HCT116 (cell line): ENCODE results near the gene NTSR2. TPM values are rescaled to one million over a fixed set of nuclear protein-coding genes. Genes with fewer than 3 reads are reported as not detected.

Experiments used
- ATAC-seq: fragments of 200-7000 bp; cut with Tn5 transposase; 2 replicates; pipeline ENCODE4 v1.9.1; 2020; ENCODE audit warnings: mild to moderate bottlenecking, moderate library complexity
- BruUV-seq: library from RNA; stranded (reverse); fragments of 400-500 nt; replicated peaks from 2 replicates; lab custom pipeline; 2021; lab: Mats Ljungman, UMichigan
- CTCF ChIA-PET: fragments of 300-600 bp; sonication (Branson Sonifier 250); formaldehyde crosslinking; loops from one replicate; lab custom pipeline; 2021; ENCODE audit warnings: antibody characterized with exemption; lab: Charles Lee
- POLR2A ChIA-PET: fragments of 300-600, 350-600 bp; sonication (Branson Sonifier 250); formaldehyde crosslinking; loops from one replicate; lab custom pipeline; 2021; ENCODE audit warnings: antibody characterized with exemption; lab: Charles Lee
- RAD21 ChIA-PET, 2 experiments: fragments of 300-600 bp; sonication (Branson Sonifier 250); formaldehyde crosslinking; loops; one replicate each; lab custom pipeline; 2023; ENCODE audit warnings: low total read pairs in 2 of 2; ENCODE audit not compliant: uncharacterized antibody in 2 of 2, unreplicated experiment in 2 of 2, low non-redundant PET in 1 of 2; lab: Charles Lee
- DNase-seq: peaks from one replicate; pipeline ENCODE4 v3.0.0-alpha.2; 2010; ENCODE audit warnings: low read depth, low spot score
- H2AFZ ChIP-seq: fragments of 200-600 bp; shearing (Covaris generic), sonication (generic); 2 replicates; pipeline ENCODE4 v1.6.1; 2017; ENCODE audit warnings: low read depth, mixed run types, mixed read lengths, antibody characterized with exemption, low read length; ENCODE audit not compliant: poor library complexity, severe bottlenecking
- H3K27ac ChIP-seq: 2 replicates; pipeline ENCODE4 v1.5.1; 2012; ENCODE audit warnings: low read depth, low read length
- H3K27me3 ChIP-seq: fragments of 200-600 bp; sonication (generic); 2 replicates; pipeline ENCODE4 v1.6.1; 2016; ENCODE audit warnings: mixed run types, low read length, mixed read lengths; ENCODE audit not compliant: insufficient read depth
- H3K36me3 ChIP-seq, 2 experiments: fragments of 200-500 bp in 1 of 2; fragments of 200-600 bp in 1 of 2; sonication (Bioruptor generic) in 1 of 2; sonication (generic) in 1 of 2; 2 replicates each; pipeline versions ENCODE4 v1.5.1 to v1.6.1; 2014 to 2016; ENCODE audit warnings: low read length in 2 of 2, inconsistent platforms in 1 of 2, mixed read lengths in 1 of 2, mixed run types in 1 of 2; ENCODE audit not compliant: insufficient read depth in 2 of 2, control insufficient read depth in 1 of 2
- H3K4me1 ChIP-seq, 2 experiments: fragments of 200-600 bp in 1 of 2; sonication (generic) in 1 of 2; 2 replicates each; pipeline versions ENCODE4 v1.5.1 to v1.6.1; 2012 to 2017; ENCODE audit warnings: low read length in 2 of 2, inconsistent platforms in 1 of 2, mild to moderate bottlenecking in 1 of 2, mixed read lengths in 1 of 2, mixed run types in 1 of 2, moderate library complexity in 1 of 2; ENCODE audit not compliant: insufficient read depth in 2 of 2, control insufficient read depth in 1 of 2
- H3K4me2 ChIP-seq: fragments of 200-600 bp; sonication (generic); 2 replicates; pipeline ENCODE4 v1.6.1; 2017; ENCODE audit warnings: mixed run types, low read length, mixed read lengths
- H3K4me3 ChIP-seq, 2 experiments: fragments of 200-600 bp in 1 of 2; sonication (generic) in 1 of 2; replicated peaks in 1 of 2; 2 replicates each; pipeline ENCODE4 v1.5.1; 2011 to 2016; ENCODE audit warnings: low read length in 2 of 2, control low read depth in 1 of 2, low read depth in 1 of 2, mild to moderate bottlenecking in 1 of 2, mixed read lengths in 1 of 2, mixed run types in 1 of 2
- H3K79me2 ChIP-seq: fragments of 200-600 bp; sonication (generic); 2 replicates; pipeline ENCODE4 v1.6.1; 2017; ENCODE audit warnings: mild to moderate bottlenecking, mixed run types, low read length, moderate library complexity, mixed read lengths; ENCODE audit not compliant: insufficient read depth
- H3K9ac ChIP-seq: fragments of 200-600 bp; sonication (generic); 2 replicates; pipeline ENCODE4 v1.6.1; 2016; ENCODE audit warnings: low read length, mixed read lengths
- H3K9me2 ChIP-seq: fragments of 200-600 bp; sonication (generic), shearing (Covaris generic); 2 replicates; pipeline ENCODE4 v1.6.1; 2017; ENCODE audit warnings: mixed run types, mild to moderate bottlenecking, moderate library complexity; ENCODE audit not compliant: insufficient read depth
- H3K9me3 ChIP-seq, 2 experiments: fragments of 200-500 bp in 1 of 2; fragments of 200-600 bp in 1 of 2; sonication (Bioruptor generic) in 1 of 2; sonication (generic) in 1 of 2; 2 replicates each; pipeline ENCODE4 v1.6.1; 2014 to 2017; ENCODE audit warnings: low read length in 2 of 2, mixed read lengths in 2 of 2, inconsistent platforms in 1 of 2, low read depth in 1 of 2, mild to moderate bottlenecking in 1 of 2, mixed run types in 1 of 2, moderate library complexity in 1 of 2; ENCODE audit not compliant: control insufficient read depth in 1 of 2, insufficient read depth in 1 of 2
- H4K20me1 ChIP-seq: fragments of 200-600 bp; sonication (generic), shearing (Covaris generic); 2 replicates; pipeline ENCODE4 v1.6.1; 2017; ENCODE audit warnings: mixed run types, mild to moderate bottlenecking, moderate library complexity; ENCODE audit not compliant: insufficient read depth
- CBX3 ChIP-seq: IDR thresholded peaks from 2 replicates; pipeline ENCODE4 v1.6.1; 2012; ENCODE audit warnings: low read depth
- CEBPB ChIP-seq: IDR thresholded peaks from 2 replicates; pipeline ENCODE4 v1.6.1; 2012; ENCODE audit warnings: low read depth
- CTCF ChIP-seq, 3 experiments: fragments of 200-600 bp in 1 of 3; sonication (generic) in 1 of 3; IDR thresholded peaks in 2 of 3; conservative IDR thresholded peaks in 1 of 3; 2 replicates each; pipeline ENCODE4 v1.5.1; 2012 to 2017; ENCODE audit warnings: low read depth in 2 of 3, low read length in 2 of 3, antibody characterized with exemption in 1 of 3, borderline replicate concordance in 1 of 3, control low read depth in 1 of 3, mild to moderate bottlenecking in 1 of 3, mixed read lengths in 1 of 3, mixed run types in 1 of 3, moderate library complexity in 1 of 3; ENCODE audit not compliant: insufficient read depth in 1 of 3
- EZH2 ChIP-seq: fragments of 200-600 bp; sonication (generic); IDR thresholded peaks from 2 replicates; pipeline ENCODE4 v1.6.1; 2017; ENCODE audit warnings: antibody characterized with exemption, mixed run types
- EZH2phosphoT487 ChIP-seq: fragments of 200-600 bp; IDR thresholded peaks from 2 replicates; pipeline ENCODE4 v1.6.1; 2018; ENCODE audit warnings: antibody characterized with exemption, borderline replicate concordance
- JUND ChIP-seq: IDR thresholded peaks from 2 replicates; pipeline ENCODE4 v1.6.1; 2012
- POLR2A ChIP-seq: IDR thresholded peaks from 2 replicates; pipeline ENCODE4 v1.7.0; 2011; ENCODE audit warnings: borderline replicate concordance; ENCODE audit not compliant: insufficient read depth, insufficient read length; ENCODE audit errors: extremely low read depth
- SP1 ChIP-seq: IDR thresholded peaks from 2 replicates; pipeline ENCODE4 v1.6.1; 2012; ENCODE audit warnings: low read depth
- SRF ChIP-seq: IDR thresholded peaks from 2 replicates; pipeline ENCODE4 v1.6.1; 2012; ENCODE audit warnings: low read depth
- YY1 ChIP-seq: IDR thresholded peaks from 2 replicates; pipeline ENCODE4 v1.6.1; 2011; ENCODE audit warnings: low read length, low read depth, moderate library complexity, mild to moderate bottlenecking; ENCODE audit not compliant: insufficient replicate concordance; ENCODE audit errors: extremely low read depth
- ZFX ChIP-seq: fragments of 450-650 bp; IDR thresholded peaks from 2 replicates; pipeline ENCODE4 v1.6.1; 2017
- intact Hi-C: fragments of 100-400 bp; cut with micrococcal nuclease; formaldehyde crosslinking; loops from 2 replicates; pipeline ENCODE4 v1.10.0; 2022
- total RNA-seq: library from RNA; stranded (reverse); gene quantifications from one replicate; pipeline ENCODE4 v1.2.1, GENCODE V29; 2021; ENCODE audit not compliant: unreplicated experiment
- TF ChIP-seq, protein P1 (sequence below): IDR thresholded peaks from 2 replicates; pipeline ENCODE4 v1.6.1; 2012
- TF ChIP-seq, protein P2 (sequence below): IDR thresholded peaks from 2 replicates; pipeline ENCODE4 v1.6.1; 2012

Gene NTSR2
- total RNA-seq, 1 experiment from 2014 or later, result not detected

GRCh38 chr2:11621410-11621809 is 48.6 kb downstream of the NTSR2 start (continued):
- TF ChIP-seq CTCF (IDR thresholded peaks at IDR 0.05 in 2 of 3, conservative IDR thresholded peaks at IDR 0.05 in 1 of 3; ENCODE audit: borderline replicate concordance in 1 of 3, insufficient read depth in 1 of 3, low read depth in 2 of 3, low read length in 2 of 3) (no peak), CBX3 (no peak), EZH2 (no peak), SP1 (no peak), JUND (no peak), ZFX (no peak), YY1 (no peak), CEBPB (no peak), SRF (no peak)
- TF ChIP-seq, protein P1, sequence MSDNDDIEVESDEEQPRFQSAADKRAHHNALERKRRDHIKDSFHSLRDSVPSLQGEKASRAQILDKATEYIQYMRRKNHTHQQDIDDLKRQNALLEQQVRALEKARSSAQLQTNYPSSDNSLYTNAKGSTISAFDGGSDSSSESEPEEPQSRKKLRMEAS, result no peak
- TF ChIP-seq, protein P2, sequence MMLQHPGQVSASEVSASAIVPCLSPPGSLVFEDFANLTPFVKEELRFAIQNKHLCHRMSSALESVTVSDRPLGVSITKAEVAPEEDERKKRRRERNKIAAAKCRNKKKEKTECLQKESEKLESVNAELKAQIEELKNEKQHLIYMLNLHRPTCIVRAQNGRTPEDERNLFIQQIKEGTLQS, result no peak

GRCh38 chr2:11618708-11619062 is 51.3 kb downstream of the NTSR2 start:
- Histone ChIP-seq H3K27me3 (no peaks in the 10 kb centered on the region), H3K9me2 (no peaks in the 10 kb centered on the region), H3K79me2 (no peaks in the 10 kb centered on the region), H3K27ac (no peak overlapping the region), H3K4me1 (no peaks in the 10 kb centered on the region), H4K20me1 (no peaks in the 10 kb centered on the region), H3K4me3 (no peak overlapping the region), H2AFZ (no peak overlapping the region), H3K36me3 (no peaks in the 10 kb centered on the region), H3K4me2 (no peak overlapping the region), H3K9me3 (no peaks in the 10 kb centered on the region), H3K9ac (no peak overlapping the region)
- no TSS peak for BruUV-seq
- ChIA-PET CTCF (no interaction called here), POLR2A (no interaction called here), RAD21 (no interaction called here)
- DNase-seq, result no peak
- intact Hi-C loops, result no loop called here
- no peak for TF ChIP-seq POLR2A
- no peak for TF ChIP-seq EZH2phosphoT487
- TF ChIP-seq, protein P1, result no peak
- no peak for ATAC-seq
